AG10803 (cell line): ENCODE data around the gene FSD2.

ENCODE experiments used
- DNase-seq: peaks from one replicate; pipeline ENCODE4 v3.0.0; 2010; ENCODE audit warnings: low read depth
- H3K4me3 ChIP-seq: 2 replicates; pipeline ENCODE4 v1.5.1; 2011; ENCODE audit warnings: mild to moderate bottlenecking, low read length, control low read depth
- TF ChIP-seq, protein P1 (sequence below): conservative IDR thresholded peaks from 2 replicates; pipeline ENCODE4 v1.5.1; 2011; ENCODE audit warnings: mild to moderate bottlenecking, low read length, control low read depth, inconsistent platforms

The FSD2 gene

GRCh38 chr15:82793737-82794136, 12.1 kb downstream of the FSD2 start:
- no peak for DNase-seq
- no peak overlapping the region for H3K4me3 ChIP-seq
- TF ChIP-seq, protein P1, sequence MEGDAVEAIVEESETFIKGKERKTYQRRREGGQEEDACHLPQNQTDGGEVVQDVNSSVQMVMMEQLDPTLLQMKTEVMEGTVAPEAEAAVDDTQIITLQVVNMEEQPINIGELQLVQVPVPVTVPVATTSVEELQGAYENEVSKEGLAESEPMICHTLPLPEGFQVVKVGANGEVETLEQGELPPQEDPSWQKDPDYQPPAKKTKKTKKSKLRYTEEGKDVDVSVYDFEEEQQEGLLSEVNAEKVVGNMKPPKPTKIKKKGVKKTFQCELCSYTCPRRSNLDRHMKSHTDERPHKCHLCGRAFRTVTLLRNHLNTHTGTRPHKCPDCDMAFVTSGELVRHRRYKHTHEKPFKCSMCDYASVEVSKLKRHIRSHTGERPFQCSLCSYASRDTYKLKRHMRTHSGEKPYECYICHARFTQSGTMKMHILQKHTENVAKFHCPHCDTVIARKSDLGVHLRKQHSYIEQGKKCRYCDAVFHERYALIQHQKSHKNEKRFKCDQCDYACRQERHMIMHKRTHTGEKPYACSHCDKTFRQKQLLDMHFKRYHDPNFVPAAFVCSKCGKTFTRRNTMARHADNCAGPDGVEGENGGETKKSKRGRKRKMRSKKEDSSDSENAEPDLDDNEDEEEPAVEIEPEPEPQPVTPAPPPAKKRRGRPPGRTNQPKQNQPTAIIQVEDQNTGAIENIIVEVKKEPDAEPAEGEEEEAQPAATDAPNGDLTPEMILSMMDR, result no peak

DNA sequence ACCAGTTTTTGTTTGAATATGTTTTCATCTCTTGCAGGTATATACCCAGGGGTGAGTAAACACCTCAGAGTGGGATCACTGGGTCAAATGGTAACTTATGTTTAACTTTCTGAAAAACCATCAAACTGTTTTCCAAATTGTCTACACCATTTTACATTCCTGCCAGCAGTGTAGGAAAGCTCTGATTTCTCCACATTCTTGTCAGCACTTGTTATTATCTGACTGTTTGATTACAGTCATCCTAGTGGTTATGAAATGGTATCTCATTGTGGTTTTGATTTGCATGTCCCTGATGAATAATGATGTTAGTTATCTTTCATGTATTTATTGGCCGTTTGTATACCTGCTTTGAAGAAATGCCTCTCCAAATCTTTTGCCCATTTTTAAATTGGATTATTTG, 13.8 kb downstream of the FSD2 start:
- no peak for DNase-seq
- TF ChIP-seq, protein P1, result no peak
- no peak overlapping the region for H3K4me3 ChIP-seq

DNA sequence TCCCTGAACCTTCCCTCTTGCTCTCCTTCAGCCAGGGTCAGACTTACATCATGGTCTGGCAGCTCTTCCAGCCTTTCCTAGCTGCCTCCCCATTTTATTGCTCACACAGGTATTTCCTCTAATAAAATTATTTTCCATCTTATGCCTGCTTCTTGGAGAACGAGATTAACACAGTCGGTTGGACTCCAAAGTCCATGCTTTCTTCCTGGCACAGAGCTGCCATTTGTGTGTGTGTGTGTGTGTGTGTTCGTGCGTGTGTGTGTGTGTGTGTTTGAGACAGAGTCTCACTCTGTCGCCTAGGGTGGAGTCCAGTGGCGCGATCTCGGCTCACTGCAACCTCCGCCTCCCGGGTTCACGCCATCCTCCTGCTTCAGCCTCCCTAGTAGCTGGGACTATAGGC, 15.5 kb downstream of the FSD2 start:
- no peak overlapping the region for H3K4me3 ChIP-seq
- no peak for DNase-seq
- TF ChIP-seq, protein P1, result no peak

GRCh38 chr15:82789491-82789890, 16.4 kb downstream of the FSD2 start:
- peak; percentile 41 for DNase-seq
- TF ChIP-seq, protein P1, result no peak

GRCh38 chr15:82788496-82788895, 17.4 kb downstream of the FSD2 start:
- DNase-seq, result no peak
- no peak overlapping the region for H3K4me3 ChIP-seq
- TF ChIP-seq, protein P1, result no peak

More at GRCh38 chr15:82789491-82789890, 16.4 kb downstream of the FSD2 start:
- no peak overlapping the region for H3K4me3 ChIP-seq

GRCh38 chr15:82781349-82781748, 24.5 kb downstream of the FSD2 start:
- no peak overlapping the region for H3K4me3 ChIP-seq
- TF ChIP-seq, protein P1, result no peak
- DNase-seq, result no peak

DNA sequence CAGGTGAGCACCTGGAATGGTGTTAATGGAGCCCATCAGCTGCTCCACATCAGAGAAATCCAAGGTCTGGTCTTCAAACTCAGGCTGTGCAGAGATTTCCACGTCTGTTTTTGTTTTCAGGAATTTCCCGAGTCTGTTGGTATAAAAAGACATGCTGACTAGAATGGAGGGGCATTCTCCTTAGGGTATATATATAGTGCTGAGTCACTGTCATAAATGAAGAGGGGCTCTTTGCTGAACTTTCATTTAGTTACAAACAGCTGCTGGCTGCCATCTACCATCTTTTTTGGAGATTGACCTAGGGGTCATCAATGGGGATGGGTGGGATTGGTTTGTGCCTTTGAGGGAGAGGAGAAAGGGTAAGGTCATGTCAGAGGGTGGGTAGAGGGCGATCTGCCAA, 27.1 kb downstream of the FSD2 start:
- no peak for DNase-seq
- no peak overlapping the region for H3K4me3 ChIP-seq
- TF ChIP-seq, protein P1, result no peak
